PC-9 (cell line): ENCODE data around the gene SFT2D2.

Source experiments
- CTCF ChIP-seq: fragments of 200-600 bp; sonication (generic); conservative IDR thresholded peaks from 2 replicates; pipeline ENCODE4 v1.6.1; 2017; ENCODE audit warnings: mixed run types, antibody characterized with exemption, mild to moderate bottlenecking, moderate library complexity
- EZH2 ChIP-seq: fragments of 200-600 bp; sonication (generic); IDR thresholded peaks from 2 replicates; pipeline ENCODE4 v1.8.0; 2017; ENCODE audit warnings: antibody characterized with exemption, low read depth

- no peak for TF ChIP-seq CTCF
- no peak for TF ChIP-seq EZH2
Measured at GRCh38 chr1:168300626-168301025, 74.8 kb downstream of the SFT2D2 start.
